Astrocyte of the hippocampus (primary cell): ENCODE data around the gene DTWD2.

Experiments used
- DNase-seq: peaks from one replicate; pipeline ENCODE4 v3.0.0; 2011; ENCODE audit warnings: low read depth, low spot score

Gene DTWD2, protein sequence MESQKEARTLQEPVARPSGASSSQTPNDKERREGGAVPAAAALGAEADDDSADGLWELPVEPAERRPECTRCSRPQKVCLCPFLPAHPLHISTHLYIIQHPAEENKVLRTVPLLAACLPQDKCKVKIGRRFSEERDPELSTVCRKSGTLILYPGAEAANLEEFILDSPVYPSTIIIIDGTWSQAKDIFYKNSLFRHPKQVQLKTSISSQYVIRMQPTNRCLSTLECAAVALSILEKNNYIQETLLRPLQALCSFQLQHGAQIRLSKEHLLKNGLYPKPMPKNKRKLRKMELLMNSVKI

DNA sequence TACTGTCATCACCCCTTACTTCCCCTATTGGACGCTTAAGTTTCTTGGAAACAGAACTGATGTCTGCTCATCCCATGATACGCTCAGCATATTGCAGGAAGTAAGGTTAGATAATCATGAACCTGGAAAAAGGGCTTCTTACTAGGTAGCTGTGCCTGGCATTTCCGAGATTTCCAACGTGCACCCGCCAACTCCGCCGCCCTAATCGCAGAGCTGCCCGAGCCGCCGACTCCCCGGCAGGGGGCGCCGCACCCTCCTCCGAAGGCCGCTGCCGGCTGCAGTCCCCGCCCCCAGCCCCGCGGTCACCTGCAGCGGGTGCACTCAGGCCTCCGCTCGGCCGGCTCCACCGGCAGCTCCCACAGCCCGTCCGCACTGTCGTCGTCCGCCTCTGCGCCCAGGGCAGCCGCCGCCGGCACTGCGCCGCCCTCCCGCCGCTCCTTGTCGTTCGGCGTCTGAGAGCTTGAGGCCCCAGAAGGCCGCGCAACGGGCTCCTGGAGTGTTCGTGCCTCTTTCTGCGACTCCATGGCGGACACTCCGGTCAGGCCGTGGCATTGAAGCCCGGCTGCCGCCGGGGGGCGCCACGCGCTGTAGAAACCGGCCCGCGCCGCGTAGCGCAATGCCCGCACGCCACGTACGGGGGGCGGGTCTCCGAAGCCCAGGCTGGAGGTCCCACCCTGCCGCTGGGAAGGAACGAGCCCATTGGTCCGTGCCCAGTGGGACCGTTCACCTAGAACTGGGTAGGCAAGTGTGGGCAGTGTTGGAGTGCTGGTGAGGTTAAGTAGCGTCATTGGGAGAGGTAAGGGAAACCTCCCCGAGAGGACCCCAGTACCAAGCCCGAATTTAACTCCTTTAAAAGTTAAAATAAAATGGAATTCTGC is at the start of gene DTWD2:
TSS of gene DTWD2 (minus strand) at position 560 of the 878 bp plus-strand sequence. CDS start at position 524, 36 bp downstream.
- DNase-seq: peak; percentile 98

GRCh38 chr5:119037496-119038215 is 49.3 kb upstream of the DTWD2 start:
- peak; percentile 17 for DNase-seq

- peak; percentile 23 for DNase-seq
Observed at GRCh38 chr5:119036101-119036762, 47.9 kb upstream of the DTWD2 start.

GRCh38 chr5:119033135-119033534 is 44.8 kb upstream of the DTWD2 start:
- no peak for DNase-seq

DNA sequence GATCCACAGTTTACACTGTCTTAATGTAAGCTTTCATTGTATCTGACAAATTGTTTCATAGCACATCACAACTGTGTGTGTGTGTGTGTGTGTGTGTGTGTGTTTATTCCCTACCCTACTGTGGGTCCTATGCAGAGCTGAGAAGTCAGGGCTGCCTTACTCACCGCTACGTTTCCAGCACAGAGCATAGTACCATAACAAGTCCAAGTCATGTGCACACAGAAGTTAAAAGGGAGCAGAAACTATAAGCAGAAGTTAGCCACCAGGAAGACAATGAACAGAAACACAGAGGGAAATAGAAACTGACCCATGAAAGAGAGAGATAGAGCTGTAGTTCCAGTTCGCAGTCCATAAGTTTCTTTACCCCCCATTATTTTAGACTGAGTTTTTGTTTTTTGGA is 44.3 kb upstream of the DTWD2 start:
- no peak for DNase-seq

- DNase-seq: no peak
Observed at GRCh38 chr5:119031905-119032304, 43.6 kb upstream of the DTWD2 start.

- no peak for DNase-seq
Observed at GRCh38 chr5:119031011-119031886, 42.9 kb upstream of the DTWD2 start.

- no peak for DNase-seq
Observed at GRCh38 chr5:119028575-119028974, 40.2 kb upstream of the DTWD2 start.

DNA sequence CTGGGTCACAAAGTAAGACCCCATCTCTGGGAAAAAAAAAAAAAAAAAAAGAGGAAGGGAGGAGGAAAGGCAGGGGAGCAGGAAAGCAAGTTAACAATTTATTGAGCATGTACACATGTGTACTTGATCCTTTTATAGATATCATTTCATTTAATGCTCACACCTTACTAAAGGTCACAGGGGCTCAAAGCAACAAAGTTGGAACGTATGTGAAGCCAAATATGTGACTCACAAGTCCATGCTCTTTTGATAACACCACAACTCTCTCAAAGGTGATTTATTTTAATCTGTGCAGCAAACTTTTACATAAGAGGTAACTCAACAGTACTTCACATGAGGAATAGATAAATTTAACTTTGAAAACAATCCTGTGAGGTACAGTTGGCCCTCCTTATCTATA is 34.4 kb upstream of the DTWD2 start:
- DNase-seq: no peak

DNA sequence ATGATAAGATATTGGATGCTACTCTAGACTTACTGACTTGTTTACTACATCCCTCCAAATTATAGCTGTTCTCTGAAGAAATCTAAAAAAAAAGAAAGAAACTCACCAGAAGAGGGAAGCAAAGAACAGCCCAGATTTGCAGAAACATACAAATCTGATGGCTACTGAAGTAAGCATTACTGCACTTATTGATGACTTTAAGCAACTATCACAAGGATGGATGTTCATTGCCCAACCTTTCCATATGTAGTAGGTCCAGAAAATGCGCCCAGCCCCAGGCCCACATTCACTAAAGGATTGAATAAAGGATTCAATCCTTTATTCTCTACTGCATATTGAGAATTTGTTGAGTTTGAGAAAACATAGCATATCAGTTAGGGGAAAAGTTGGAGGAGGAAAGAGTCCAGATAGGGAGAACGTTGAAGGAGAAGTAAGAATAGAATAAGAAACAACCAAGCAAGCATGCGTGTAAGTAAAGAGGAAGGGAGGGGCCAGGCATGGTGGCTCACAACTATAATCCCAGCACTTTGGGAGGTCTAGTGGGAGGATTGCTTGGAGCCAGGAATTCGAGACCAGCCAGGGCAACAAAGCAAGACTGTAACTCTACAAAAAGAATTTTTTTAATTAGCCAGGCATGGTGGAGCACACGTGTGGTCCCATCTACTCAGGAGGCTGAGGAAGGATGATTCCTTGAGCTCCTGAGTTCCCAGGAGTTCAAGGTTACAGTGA is 33.8 kb upstream of the DTWD2 start:
- peak; percentile 54 for DNase-seq

- DNase-seq: no peak
Observed at GRCh38 chr5:119021149-119021732, 32.9 kb upstream of the DTWD2 start.

DNA sequence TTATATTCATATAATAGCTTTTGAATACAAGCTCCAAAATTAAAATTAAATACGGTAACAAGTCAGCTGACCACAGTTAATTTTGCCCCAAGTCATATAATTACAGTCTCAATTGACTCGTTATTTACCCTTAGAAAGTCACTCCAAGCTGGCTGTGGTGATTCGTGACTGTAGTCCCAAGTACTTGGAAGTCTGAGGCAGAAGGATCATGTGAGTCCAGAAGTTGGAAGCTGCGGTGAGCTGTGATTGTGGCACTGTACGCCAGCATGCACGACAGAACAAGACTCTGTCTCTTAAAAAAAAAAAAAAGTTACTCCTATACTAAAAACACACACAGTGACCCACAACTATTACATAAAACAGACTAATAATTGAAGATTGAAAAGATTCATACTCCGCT is 31.6 kb upstream of the DTWD2 start:
- no peak for DNase-seq

- DNase-seq: no peak
Observed at GRCh38 chr5:119019501-119019900, 31.2 kb upstream of the DTWD2 start.

GRCh38 chr5:119017994-119018393 is 29.6 kb upstream of the DTWD2 start:
- DNase-seq: no peak

- no peak for DNase-seq
Observed at GRCh38 chr5:119016125-119016774, 27.9 kb upstream of the DTWD2 start.

- DNase-seq: no peak
Observed at GRCh38 chr5:119011186-119011585, 22.8 kb upstream of the DTWD2 start.

- no peak for DNase-seq
Observed at GRCh38 chr5:119010206-119010605, 21.9 kb upstream of the DTWD2 start.

DNA sequence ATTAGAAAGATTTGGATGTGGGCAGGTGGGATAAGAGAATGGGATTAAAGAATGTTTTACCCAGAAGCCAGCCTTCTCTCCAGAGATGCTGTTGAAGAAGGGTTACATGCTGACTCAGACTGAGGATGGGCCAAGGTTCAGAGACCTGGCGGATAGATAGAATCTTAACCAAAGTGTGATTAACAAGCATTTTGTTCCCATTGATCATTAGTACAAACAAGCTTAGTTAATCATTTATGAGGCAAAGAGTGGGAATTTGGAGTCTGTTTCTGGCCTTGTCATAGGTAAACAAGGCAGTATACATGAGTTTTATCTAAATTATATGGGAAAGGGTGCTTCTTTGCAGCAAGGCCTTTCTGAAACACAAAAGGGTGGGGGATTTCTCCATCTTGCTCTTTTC is 20.8 kb upstream of the DTWD2 start:
- DNase-seq: no peak

DNA sequence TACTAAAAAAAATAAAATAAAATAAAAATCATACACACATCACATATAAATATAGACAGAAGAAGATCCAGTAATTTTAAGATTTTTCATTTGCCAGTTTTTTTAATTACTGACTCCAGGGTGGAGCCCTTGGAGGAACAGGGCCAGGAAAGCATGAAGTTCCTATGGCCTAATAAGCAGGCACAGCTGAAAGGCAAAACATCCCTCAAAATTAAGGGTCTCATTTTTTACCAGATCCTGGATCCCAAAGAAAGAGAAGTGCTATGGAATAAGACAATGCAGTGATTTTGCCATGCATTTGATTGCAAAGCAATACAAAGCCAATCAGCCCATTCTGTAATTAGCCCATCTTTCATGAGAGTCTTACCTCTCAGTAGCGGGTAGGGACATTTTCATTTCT is 11.3 kb upstream of the DTWD2 start:
- DNase-seq: no peak
